GM23338 (cell line): ENCODE results near the gene CAPZB.

Experiments
- CREB1 ChIP-seq: fragments of 250-450 bp; sonication (Bioruptor Pico); IDR thresholded peaks from 2 replicates; pipeline ENCODE4 v1.5.0; 2020; ENCODE audit warnings: low read depth, mild to moderate bottlenecking, moderate library complexity
- CTCF ChIP-seq, 2 experiments: fragments of 200-600 bp in 1 of 2; sonication (generic) in 1 of 2; conservative IDR thresholded peaks; 2 replicates each; pipeline versions ENCODE4 v1.5.1 to v1.6.1; 2016 to 2017; ENCODE audit warnings: antibody characterized with exemption in 2 of 2, low read depth in 2 of 2, mild to moderate bottlenecking in 2 of 2, moderate library complexity in 1 of 2
- ETS1 ChIP-seq: IDR thresholded peaks from 2 replicates; pipeline ENCODE4 v1.6.1; 2016; ENCODE audit warnings: antibody characterized with exemption
- EZH2 ChIP-seq: fragments of 200-600 bp; sonication (generic); IDR thresholded peaks from one replicate; pipeline ENCODE4 v1.8.0; 2017; ENCODE audit warnings: antibody characterized with exemption, mild to moderate bottlenecking, low read depth; ENCODE audit not compliant: unreplicated experiment
- EZH2phosphoT487 ChIP-seq: fragments of 200-600 bp; sonication (generic); IDR thresholded peaks from one replicate; pipeline ENCODE4 v1.8.1; 2018; ENCODE audit warnings: antibody characterized with exemption; ENCODE audit not compliant: unreplicated experiment
- JUNB ChIP-seq: IDR thresholded peaks from one replicate; pipeline ENCODE4 v1.6.1; 2016; ENCODE audit warnings: antibody characterized with exemption; ENCODE audit not compliant: unreplicated experiment
- NANOG ChIP-seq: IDR thresholded peaks from 2 replicates; pipeline ENCODE4 v1.6.1; 2016; ENCODE audit warnings: antibody characterized with exemption, borderline replicate concordance
- POLR2AphosphoS5 ChIP-seq: IDR thresholded peaks from 2 replicates; pipeline ENCODE4 v1.6.1; 2016; ENCODE audit warnings: antibody characterized with exemption, low read depth
- REST ChIP-seq: IDR thresholded peaks from one replicate; pipeline ENCODE4 v1.6.1; 2018; ENCODE audit warnings: antibody characterized with exemption; ENCODE audit not compliant: unreplicated experiment
- ZNF114 ChIP-seq: fragments of 250-450 bp; sonication (Bioruptor Pico); IDR thresholded peaks from 2 replicates; pipeline ENCODE4 v1.5.0; 2020; ENCODE audit warnings: mild to moderate bottlenecking, moderate library complexity
- ZNF462 ChIP-seq: fragments of 250-450 bp; sonication (Bioruptor Pico); IDR thresholded peaks from 2 replicates; pipeline ENCODE4 v1.5.0; 2020; ENCODE audit warnings: mild to moderate bottlenecking, moderate library complexity

GRCh38 chr1:19478322-19478721, 7.0 kb downstream of the CAPZB start:
- TF ChIP-seq CTCF (conservative IDR thresholded peaks at IDR 0.05; ENCODE audit: low read depth in 2 of 2): no peak
- no peak for TF ChIP-seq EZH2
- TF ChIP-seq CREB1 (CRISPR knock-in tag): no peak
- TF ChIP-seq POLR2AphosphoS5: no peak
- no peak for TF ChIP-seq REST
- no peak for TF ChIP-seq ZNF114 (CRISPR knock-in tag)
- TF ChIP-seq EZH2phosphoT487: no peak
- no peak for TF ChIP-seq NANOG
- TF ChIP-seq ETS1: no peak
- no peak for TF ChIP-seq JUNB
- TF ChIP-seq ZNF462 (CRISPR knock-in tag): no peak
